OCI-LY3 (cell line): ENCODE results near the gene LNPEP.
A peak's percentile ranks its signal among the peaks of the same experiment; 100 is the strongest.

Experiments used
- H2AFZ ChIP-seq: fragments of 200-600, 300-600 bp; shearing (Covaris generic); 2 replicates; pipeline ENCODE4 v1.6.0; 2014; ENCODE audit warnings: antibody characterized with exemption, low read depth, low read length
- H3K27ac ChIP-seq: fragments of 200-600, 300-600 bp; sonication (generic); 2 replicates; pipeline ENCODE4 v1.5.1; 2014; ENCODE audit warnings: mild to moderate bottlenecking, low read length, moderate library complexity, mixed read lengths
- H3K27me3 ChIP-seq: fragments of 200-600, 300-600 bp; sonication (generic); 2 replicates; pipeline ENCODE4 v1.6.1; 2014; ENCODE audit warnings: low read depth, low read length, mixed read lengths
- H3K36me3 ChIP-seq: fragments of 200-600, 300-600 bp; sonication (generic); replicated peaks from 2 replicates; pipeline ENCODE3; 2014; ENCODE audit warnings: low read depth, low read length, mixed read lengths
- H3K4me1 ChIP-seq: fragments of 300-600, 200-600 bp; sonication (generic); 2 replicates; pipeline ENCODE4 v1.6.1; 2014; ENCODE audit warnings: low read length, mixed read lengths
- H3K4me2 ChIP-seq: fragments of 200-600, 300-600 bp; sonication (generic); 2 replicates; pipeline ENCODE4 v1.6.1; 2014; ENCODE audit warnings: low read length, mixed read lengths
- H3K4me3 ChIP-seq: fragments of 300-600, 200-600 bp; sonication (generic); 2 replicates; pipeline ENCODE4 v1.5.1; 2014; ENCODE audit warnings: antibody characterized with exemption, mild to moderate bottlenecking, low read length, moderate library complexity
- H3K79me2 ChIP-seq: fragments of 300-600, 200-600 bp; shearing (Covaris generic); 2 replicates; pipeline ENCODE4 v1.6.1; 2014; ENCODE audit warnings: mild to moderate bottlenecking, low read length, mixed read lengths
- H3K9ac ChIP-seq: fragments of 300-600, 200-600 bp; shearing (Covaris generic); 2 replicates; pipeline ENCODE4 v1.6.0; 2014; ENCODE audit warnings: mild to moderate bottlenecking, low read length, moderate library complexity
- H3K9me3 ChIP-seq: fragments of 200-600, 300-600 bp; shearing (Covaris generic); 2 replicates; pipeline ENCODE4 v1.6.1; 2014; ENCODE audit warnings: low read length, mixed read lengths; ENCODE audit not compliant: insufficient read depth
- H4K20me1 ChIP-seq: fragments of 200-600, 300-600 bp; sonication (generic); 2 replicates; pipeline ENCODE4 v1.6.1; 2016; ENCODE audit warnings: low read length, mixed read lengths; ENCODE audit not compliant: insufficient read depth
- CTCF ChIP-seq: fragments of 200-600, 300-600 bp; sonication (generic); IDR thresholded peaks from 2 replicates; pipeline ENCODE4 v1.5.1; 2014; ENCODE audit warnings: antibody characterized with exemption, low read length, low read depth
- EZH2phosphoT487 ChIP-seq: fragments of 200-600 bp; shearing (Covaris generic); IDR thresholded peaks from 2 replicates; pipeline ENCODE4 v1.6.1; 2018; ENCODE audit warnings: antibody characterized with exemption, mixed run types, low read depth

Gene LNPEP

GRCh38 chr5:96946381-96946780 is 10.5 kb downstream of the LNPEP start:
- Histone ChIP-seq H3K4me1 (no peaks in the 10 kb centered on the region), H3K9ac (no peak overlapping the region), H3K27me3 (no peaks in the 10 kb centered on the region), H3K27ac (no peak overlapping the region), H3K36me3 (peaks cover 9% of the 10 kb centered on the region), H3K79me2 (peaks cover 73% of the 10 kb centered on the region), H3K4me3 (no peak overlapping the region), H4K20me1 (peaks cover 32% of the 10 kb centered on the region; the same call in 1 of the 2 replicates), H3K4me2 (no peak overlapping the region), H2AFZ (no peak overlapping the region), H3K9me3 (no peaks in the 10 kb centered on the region)
- TF ChIP-seq CTCF, result no peak
- TF ChIP-seq EZH2phosphoT487, result no peak

GRCh38 chr5:96952118-96952750 is 16.4 kb downstream of the LNPEP start:
- peaks cover 72% of the 10 kb centered on the region for H3K79me2 ChIP-seq
- peaks cover 10% of the 10 kb centered on the region for H3K4me1 ChIP-seq

GRCh38 chr5:96952974-96953730 is 17.3 kb downstream of the LNPEP start:
- H3K9ac ChIP-seq, result no peak overlapping the region
- peaks cover 19% of the 10 kb centered on the region for H3K4me1 ChIP-seq
- H3K27ac ChIP-seq, result no peak overlapping the region
- no peaks in the 10 kb centered on the region for H3K27me3 ChIP-seq
- H3K79me2 ChIP-seq, result peaks cover 76% of the 10 kb centered on the region
- peaks cover 49% of the 10 kb centered on the region for H4K20me1 ChIP-seq
- H3K4me2 ChIP-seq, result no peak overlapping the region
- no peak overlapping the region for H3K4me3 ChIP-seq
- H3K36me3 ChIP-seq, result peaks cover 13% of the 10 kb centered on the region
- no peak overlapping the region for H2AFZ ChIP-seq
- TF ChIP-seq CTCF, result no peak
- no peaks in the 10 kb centered on the region for H3K9me3 ChIP-seq

More at GRCh38 chr5:96952118-96952750, 16.4 kb downstream of the LNPEP start:
- H3K4me3 ChIP-seq, result no peak overlapping the region
- H3K4me2 ChIP-seq, result no peak overlapping the region
- no peaks in the 10 kb centered on the region for H3K9me3 ChIP-seq
- H3K36me3 ChIP-seq, result peaks cover 13% of the 10 kb centered on the region
- no peak overlapping the region for H2AFZ ChIP-seq
- peaks cover 40% of the 10 kb centered on the region for H4K20me1 ChIP-seq
- no peak overlapping the region for H3K9ac ChIP-seq
- H3K27ac ChIP-seq, result no peak overlapping the region
- TF ChIP-seq CTCF (no peak), EZH2phosphoT487 (no peak)
- H3K27me3 ChIP-seq, result no peaks in the 10 kb centered on the region

GRCh38 chr5:96957254-96958049 is 21.6 kb downstream of the LNPEP start:
- Histone ChIP-seq H3K4me3 (peak overlapping the region; percentile 53), H3K4me2 (peak overlapping the region; percentile 68), H4K20me1 (peaks cover 37% of the 10 kb centered on the region), H3K27me3 (no peaks in the 10 kb centered on the region), H3K79me2 (peaks cover 72% of the 10 kb centered on the region), H3K9me3 (no peaks in the 10 kb centered on the region), H3K36me3 (peaks cover 6% of the 10 kb centered on the region), H3K9ac (no peak overlapping the region), H2AFZ (no peak overlapping the region), H3K4me1 (peaks cover 52% of the 10 kb centered on the region), H3K27ac (peak overlapping the region; percentile 61)
- TF ChIP-seq EZH2phosphoT487, result no peak
- TF ChIP-seq CTCF, result no peak
